A549 treated with Mapracorat at 1 μM for 4 hours (cell line): ENCODE data around the gene SDHC. TPM values are rescaled to one million over a fixed set of nuclear protein-coding genes. Genes with fewer than 3 reads are reported as not detected.

Experiments
- total RNA-seq: library from RNA; stranded (reverse); fragments of 200-300 nt; extraction: Qiagen RNA extraction; gene quantifications from 5 replicates; pipeline ENCODE4 v1.2.3, GENCODE V29; 2022

SDHC gene
- 236 to 250 TPM (median 242 TPM) in 5 replicates for total RNA-seq

DNA sequence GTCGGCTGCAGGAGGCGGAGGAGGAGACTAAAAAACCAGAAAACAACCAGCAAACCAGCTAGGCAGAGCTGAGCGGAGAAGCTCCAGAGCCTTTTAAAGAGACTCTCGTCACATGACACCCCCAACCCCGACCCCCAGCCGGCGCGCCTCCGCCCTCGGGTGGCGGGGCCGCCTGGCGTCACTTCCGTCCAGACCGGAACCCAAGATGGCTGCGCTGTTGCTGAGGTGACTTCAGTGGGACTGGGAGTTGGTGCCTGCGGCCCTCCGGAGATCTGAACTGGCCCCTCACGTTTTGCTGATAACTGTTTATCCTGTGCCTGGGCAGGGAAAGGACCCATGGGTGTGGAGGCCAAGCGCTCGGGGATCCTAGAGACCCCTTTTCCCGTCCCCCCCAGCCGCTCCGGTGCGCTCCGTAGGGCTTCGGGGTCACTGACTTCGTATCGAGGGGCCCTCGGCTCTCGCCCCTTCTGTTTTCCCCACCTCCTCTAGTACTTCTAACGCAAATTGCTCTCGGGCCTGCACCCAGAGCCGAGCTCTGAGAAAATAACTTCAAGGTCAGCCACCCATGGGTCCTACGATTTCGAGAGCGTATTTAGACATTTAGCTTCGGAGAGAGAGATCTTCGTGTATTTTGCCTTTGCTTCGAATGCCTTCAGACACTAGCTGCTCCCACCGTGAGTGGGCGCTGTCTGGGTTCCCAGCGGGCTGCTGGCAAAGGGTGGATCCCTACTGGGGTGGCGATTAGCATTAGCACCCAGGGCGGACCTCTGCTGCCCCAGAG, at the start of gene SDHC:
TSS of gene SDHC (plus strand) at position 181 of the 781 bp plus-strand sequence. CDS start at position 206, 25 bp downstream.

GRCh38 chr1:161309868-161310267, 4.3 kb upstream of the SDHC start, which contains the start of gene MPZ:
Gene MPZ, minus strand, starts transcription at chr1:161309968. Its CDS starts 63 bp downstream, at chr1:161309905.

DNA sequence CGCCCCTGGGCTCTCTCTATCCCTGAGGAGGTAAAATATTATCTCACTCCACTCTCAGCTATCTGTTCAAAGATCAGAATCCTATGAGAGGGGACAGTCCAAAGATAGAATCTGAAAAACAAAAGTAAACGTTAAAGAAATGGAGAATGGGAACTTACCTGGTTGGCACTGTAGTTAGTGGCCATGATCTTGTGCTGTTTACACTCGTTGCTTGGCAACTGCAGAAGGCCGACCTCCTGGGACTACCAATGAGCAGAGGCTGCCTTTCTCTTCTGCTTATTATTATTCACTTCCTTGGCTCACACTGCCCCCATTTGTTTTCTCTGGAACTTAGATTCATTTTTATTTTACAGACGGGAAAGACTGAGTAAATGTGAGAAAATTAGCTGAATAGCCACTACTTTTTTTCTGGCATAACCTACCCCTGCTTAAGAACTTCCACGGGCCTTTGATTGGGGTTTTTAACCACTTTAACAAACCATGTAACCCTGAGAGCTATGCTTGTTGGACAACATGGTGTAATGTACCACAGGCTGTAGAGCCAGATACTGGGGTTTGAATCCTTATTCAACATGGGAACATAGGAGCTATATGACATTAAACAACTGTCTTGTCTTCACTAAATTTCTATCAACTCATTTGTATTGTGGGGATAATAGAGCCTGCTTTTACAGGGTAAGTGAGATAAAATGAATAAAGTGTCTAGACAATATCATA, 53.7 kb downstream of the SDHC start, which contains the start of gene CFAP126:
TSS of gene CFAP126 (minus strand) at position 193 of the 717 bp plus-strand sequence. CDS start at position 185, 8 bp downstream.

Other genes with a start within 250 kb of the SDHC start
- gene ARHGAP30, start 244.5 kb upstream of the SDHC start, total RNA-seq, result 0.06 to 0.14 TPM (median 0.07 TPM) in 5 replicates
- gene NECTIN4, start 224.8 kb upstream of the SDHC start, total RNA-seq, result 1.5 to 2.2 TPM (median 1.9 TPM) in 5 replicates
- gene KLHDC9, start 216.0 kb upstream of the SDHC start, total RNA-seq, result 1.0 to 2.7 TPM (median 1.5 TPM) in 5 replicates
- gene PFDN2, start 196.3 kb upstream of the SDHC start, total RNA-seq, result 95.5 to 125 TPM (median 108 TPM) in 5 replicates
- 29.0 to 32.1 TPM (median 29.6 TPM) in 5 replicates for gene NIT1, start 196.3 kb upstream of the SDHC start, total RNA-seq
- gene DEDD, start 181.7 kb upstream of the SDHC start, total RNA-seq, result 29.6 to 36.1 TPM (median 32.2 TPM) in 5 replicates
- gene UFC1, start 160.4 kb upstream of the SDHC start, total RNA-seq, result 81.6 to 150 TPM (median 92.8 TPM) in 5 replicates
- 16.9 to 25.7 TPM (median 21.1 TPM) in 5 replicates for gene USP21, start 154.9 kb upstream of the SDHC start, total RNA-seq
- gene PPOX, start 148.0 kb upstream of the SDHC start, total RNA-seq, result 12.2 to 19.4 TPM (median 15.1 TPM) in 5 replicates
- 20.4 to 27.7 TPM (median 25.8 TPM) in 5 replicates for gene B4GALT3, start 136.9 kb upstream of the SDHC start, total RNA-seq
- gene ADAMTS4, start 115.3 kb upstream of the SDHC start, total RNA-seq, result 0.02 TPM in 1 of 5 replicates, not detected in the others
- 77.6 to 93.0 TPM (median 83.3 TPM) in 5 replicates for gene NDUFS2, start 112.0 kb upstream of the SDHC start, total RNA-seq
- gene FCER1G, start 99.1 kb upstream of the SDHC start, total RNA-seq, result 0.28 to 0.54 TPM (median 0.34 TPM) in 3 of 5 replicates, not detected in the others
- not detected in 5 replicates for gene APOA2, start 90.8 kb upstream of the SDHC start, total RNA-seq
- 10.0 to 12.8 TPM (median 11.8 TPM) in 5 replicates for gene TOMM40L, start 88.3 kb upstream of the SDHC start, total RNA-seq
- not detected in 5 replicates for gene NR1I3, start 76.2 kb upstream of the SDHC start, total RNA-seq
- gene PCP4L1, start 55.6 kb upstream of the SDHC start, total RNA-seq, result not detected in 5 replicates
- 0.09 to 0.43 TPM (median 0.27 TPM) in 4 of 5 replicates, not detected in the other for gene MPZ, start 4.4 kb upstream of the SDHC start, total RNA-seq
- 0.19 to 0.32 TPM (median 0.24 TPM) in 3 of 5 replicates, not detected in the others for gene CFAP126, start 53.5 kb downstream of the SDHC start, total RNA-seq
- gene FCGR2A, start 191.1 kb downstream of the SDHC start, total RNA-seq, result not detected in 5 replicates
- 1.3 to 8.3 TPM (median 1.7 TPM) in 5 replicates for gene HSPA6, start 210.2 kb downstream of the SDHC start, total RNA-seq
- not detected in 5 replicates for gene FCGR3A, start 235.4 kb downstream of the SDHC start, total RNA-seq